DOHH2 (cell line): Measurements from ENCODE around the gene MTTP.

Source experiments
- EZH2phosphoT487 ChIP-seq: fragments of 200-600 bp; sonication (generic); IDR thresholded peaks from 2 replicates; pipeline ENCODE4 v1.6.1; 2017; ENCODE audit warnings: borderline replicate concordance, mild to moderate bottlenecking, antibody characterized with exemption, low read length, moderate library complexity, mixed read lengths
- TF ChIP-seq, protein P1 (sequence below): fragments of 200-600 bp; sonication (generic); IDR thresholded peaks from one replicate; pipeline ENCODE4 v1.5.1; 2014; ENCODE audit warnings: antibody characterized with exemption, mild to moderate bottlenecking, low read depth, low read length; ENCODE audit not compliant: poor library complexity, severe bottlenecking

DNA sequence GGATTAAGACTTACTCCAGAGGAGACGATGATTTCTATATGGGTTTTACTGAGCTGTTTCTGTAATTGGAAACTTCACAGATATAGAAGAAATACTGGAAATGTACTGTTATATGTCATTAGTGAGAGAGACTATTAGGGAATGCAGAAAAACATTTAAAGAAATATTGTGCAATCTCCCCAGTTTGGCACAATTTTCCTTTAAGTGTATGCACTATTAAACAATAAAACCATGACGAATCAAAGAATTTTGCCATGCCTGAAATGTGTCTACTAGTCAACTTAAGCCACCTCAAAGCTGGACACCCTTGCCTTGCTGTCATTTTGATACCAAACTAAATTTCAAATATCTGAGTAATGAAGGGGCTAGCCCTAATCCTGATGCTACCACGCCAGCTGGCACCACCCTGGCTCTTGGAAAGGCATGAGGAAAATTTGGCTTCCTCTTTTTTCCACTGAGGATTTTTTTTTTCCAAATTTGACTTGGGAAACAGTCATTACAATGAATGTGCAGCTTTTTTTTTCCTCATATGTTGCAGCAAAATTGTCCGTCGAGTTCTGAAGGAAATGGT is 36.1 kb downstream of the MTTP start:
- TF ChIP-seq, protein P1, sequence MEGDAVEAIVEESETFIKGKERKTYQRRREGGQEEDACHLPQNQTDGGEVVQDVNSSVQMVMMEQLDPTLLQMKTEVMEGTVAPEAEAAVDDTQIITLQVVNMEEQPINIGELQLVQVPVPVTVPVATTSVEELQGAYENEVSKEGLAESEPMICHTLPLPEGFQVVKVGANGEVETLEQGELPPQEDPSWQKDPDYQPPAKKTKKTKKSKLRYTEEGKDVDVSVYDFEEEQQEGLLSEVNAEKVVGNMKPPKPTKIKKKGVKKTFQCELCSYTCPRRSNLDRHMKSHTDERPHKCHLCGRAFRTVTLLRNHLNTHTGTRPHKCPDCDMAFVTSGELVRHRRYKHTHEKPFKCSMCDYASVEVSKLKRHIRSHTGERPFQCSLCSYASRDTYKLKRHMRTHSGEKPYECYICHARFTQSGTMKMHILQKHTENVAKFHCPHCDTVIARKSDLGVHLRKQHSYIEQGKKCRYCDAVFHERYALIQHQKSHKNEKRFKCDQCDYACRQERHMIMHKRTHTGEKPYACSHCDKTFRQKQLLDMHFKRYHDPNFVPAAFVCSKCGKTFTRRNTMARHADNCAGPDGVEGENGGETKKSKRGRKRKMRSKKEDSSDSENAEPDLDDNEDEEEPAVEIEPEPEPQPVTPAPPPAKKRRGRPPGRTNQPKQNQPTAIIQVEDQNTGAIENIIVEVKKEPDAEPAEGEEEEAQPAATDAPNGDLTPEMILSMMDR: no peak
- no peak for TF ChIP-seq EZH2phosphoT487
